ENCODE measurements around the gene ACOXL.

- TF ChIP-seq CTCF (IDR thresholded peaks at IDR 0.05; ENCODE audit: insufficient read depth, low read depth, low read length) (no peak), EZH2 (IDR thresholded peaks at IDR 0.05; ENCODE audit: insufficient read depth, low read length) (no peak)
These were observed 267.3 kb downstream of the ACOXL start for GRCh38 chr2:110999626-111000025.

Measured in astrocyte (in vitro differentiated cells and primary cell).